ENCODE data around the gene HDAC9. TPM values are rescaled to one million over a fixed set of nuclear protein-coding genes. Genes with fewer than 3 reads are reported as not detected.

Gene HDAC9
- polyA plus RNA-seq, 2 of the 4 experiments (the other 2 are of a cell fraction) = 0.05 to 0.26 TPM

DNA sequence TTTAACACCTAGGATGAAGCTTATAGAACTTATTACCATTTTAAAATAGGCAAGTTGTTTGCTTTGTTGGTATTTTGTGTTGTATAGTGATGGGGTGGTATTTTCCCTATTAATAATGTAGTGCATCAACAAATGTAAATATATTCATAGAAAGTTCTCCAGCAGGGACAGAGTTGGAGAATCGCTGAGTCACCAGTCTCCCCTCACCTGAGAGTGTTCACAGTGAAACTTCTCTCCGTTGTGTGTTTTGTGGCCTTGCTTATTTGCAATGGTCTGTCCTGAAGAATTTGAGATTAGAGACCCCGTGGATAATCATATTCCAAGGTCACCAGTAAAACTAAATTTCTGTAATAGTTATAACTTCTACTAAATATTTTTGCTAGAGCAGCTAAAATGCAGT lies 51.0 kb downstream of the HDAC9 start:
- no peak for DNase-seq (ENCODE audit: low read depth in 1 of 2, low spot score in 1 of 2)
- WGBS (ENCODE audit: missing lambda C conversion rate) = 39% methylated on average over 3 of the region's 3 CpGs
- TF ChIP-seq EHMT2 (IDR thresholded peaks at IDR 0.05; ENCODE audit: low read depth) (no peak), NFE2L2 (conservative IDR thresholded peaks at IDR 0.05; ENCODE audit: low read length) (0 out of 2 replicates have a peak, but pooled peaks have one; percentile 26), MAFK (IDR thresholded peaks at IDR 0.05; ENCODE audit: partially characterized antibody) (peak; percentile 43), CHD2 (IDR thresholded peaks at IDR 0.05; ENCODE audit: low read length, partially characterized antibody) (no peak)
- no peaks in the 10 kb centered on the region for H3K9me3 ChIP-seq
- CTCF ChIA-PET = interaction anchor here (1.1 kb wide), 1 partner anchor 25 kb away, joined by 3 read pairs; no protein-coding TSS in a partner anchor
- FAIRE-seq = no peak
- no peak for ATAC-seq
- POLR2A ChIA-PET = no interaction called here
- H3K4me1 ChIP-seq = no peaks in the 10 kb centered on the region
- H3K4me2 ChIP-seq = no peak overlapping the region
- no peak overlapping the region for H3K27ac ChIP-seq
- no peak overlapping the region for H3K4me3 ChIP-seq

DNA sequence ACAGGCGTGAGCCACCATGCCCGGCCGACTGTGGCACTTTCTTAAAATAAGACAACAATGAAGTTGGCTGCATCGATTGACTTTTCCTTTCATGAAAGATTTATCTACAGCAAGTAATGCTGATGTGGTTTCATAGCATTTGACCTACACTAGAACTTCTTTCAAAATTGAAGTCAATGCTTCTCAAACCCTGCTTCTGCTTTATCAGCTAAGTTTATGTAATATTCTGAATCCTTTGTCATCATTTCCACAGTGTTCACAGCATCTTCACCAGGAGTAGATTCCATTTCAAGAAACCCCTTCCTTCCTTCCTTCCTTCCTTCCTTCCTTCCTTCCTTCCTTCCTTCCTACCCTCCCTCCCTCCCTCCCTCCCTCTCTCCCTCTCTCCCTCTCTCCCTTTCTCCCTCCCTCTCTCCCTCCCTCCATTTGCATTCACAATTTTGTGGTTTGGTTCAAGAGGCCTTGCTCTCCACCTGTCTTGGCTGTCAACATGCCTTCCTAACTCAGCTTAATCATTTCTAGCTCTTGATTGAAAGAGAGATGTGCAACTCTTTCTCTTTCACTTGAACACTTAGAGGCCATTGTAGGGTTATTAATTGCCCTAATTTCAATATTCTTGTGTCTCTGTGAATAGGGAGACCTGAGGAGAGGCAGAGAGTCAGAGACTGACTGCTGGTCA lies 52.1 kb downstream of the HDAC9 start:
- H3K4me2 ChIP-seq = no peak overlapping the region
- CTCF ChIA-PET = no interaction called here
- no peak overlapping the region for H3K27ac ChIP-seq
- H3K4me3 ChIP-seq = no peak overlapping the region
- no peak for DNase-seq (ENCODE audit: low read depth in 1 of 2, low spot score in 1 of 2)
- ATAC-seq = no peak
- no peak for FAIRE-seq
- H3K4me1 ChIP-seq = no peaks in the 10 kb centered on the region
- H3K9me3 ChIP-seq = no peaks in the 10 kb centered on the region
- POLR2A ChIA-PET = no interaction called here
- 73% methylated on average over 4 of the region's 4 CpGs for whole genome bisulfite sequencing (ENCODE audit: missing lambda C conversion rate)
- TF ChIP-seq, protein P1, sequence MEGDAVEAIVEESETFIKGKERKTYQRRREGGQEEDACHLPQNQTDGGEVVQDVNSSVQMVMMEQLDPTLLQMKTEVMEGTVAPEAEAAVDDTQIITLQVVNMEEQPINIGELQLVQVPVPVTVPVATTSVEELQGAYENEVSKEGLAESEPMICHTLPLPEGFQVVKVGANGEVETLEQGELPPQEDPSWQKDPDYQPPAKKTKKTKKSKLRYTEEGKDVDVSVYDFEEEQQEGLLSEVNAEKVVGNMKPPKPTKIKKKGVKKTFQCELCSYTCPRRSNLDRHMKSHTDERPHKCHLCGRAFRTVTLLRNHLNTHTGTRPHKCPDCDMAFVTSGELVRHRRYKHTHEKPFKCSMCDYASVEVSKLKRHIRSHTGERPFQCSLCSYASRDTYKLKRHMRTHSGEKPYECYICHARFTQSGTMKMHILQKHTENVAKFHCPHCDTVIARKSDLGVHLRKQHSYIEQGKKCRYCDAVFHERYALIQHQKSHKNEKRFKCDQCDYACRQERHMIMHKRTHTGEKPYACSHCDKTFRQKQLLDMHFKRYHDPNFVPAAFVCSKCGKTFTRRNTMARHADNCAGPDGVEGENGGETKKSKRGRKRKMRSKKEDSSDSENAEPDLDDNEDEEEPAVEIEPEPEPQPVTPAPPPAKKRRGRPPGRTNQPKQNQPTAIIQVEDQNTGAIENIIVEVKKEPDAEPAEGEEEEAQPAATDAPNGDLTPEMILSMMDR (IDR thresholded peaks at IDR 0.05) = no peak
- TF ChIP-seq JUNB (IDR thresholded peaks at IDR 0.05) = no peak
- no peak for TF ChIP-seq POLR2A (IDR thresholded peaks at IDR 0.05; ENCODE audit: low read length)
- no peak for TF ChIP-seq MAFK (IDR thresholded peaks at IDR 0.05; ENCODE audit: partially characterized antibody)
- TF ChIP-seq TFCP2L1 (CRISPR knock-in tag; IDR thresholded peaks at IDR 0.05) = no peak
- TF ChIP-seq, protein P2, sequence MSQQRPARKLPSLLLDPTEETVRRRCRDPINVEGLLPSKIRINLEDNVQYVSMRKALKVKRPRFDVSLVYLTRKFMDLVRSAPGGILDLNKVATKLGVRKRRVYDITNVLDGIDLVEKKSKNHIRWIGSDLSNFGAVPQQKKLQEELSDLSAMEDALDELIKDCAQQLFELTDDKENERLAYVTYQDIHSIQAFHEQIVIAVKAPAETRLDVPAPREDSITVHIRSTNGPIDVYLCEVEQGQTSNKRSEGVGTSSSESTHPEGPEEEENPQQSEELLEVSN (IDR thresholded peaks at IDR 0.05; ENCODE audit: borderline replicate concordance, low read depth) = no peak
- TF ChIP-seq KDM5A (IDR thresholded peaks at IDR 0.05) = no peak

DNA sequence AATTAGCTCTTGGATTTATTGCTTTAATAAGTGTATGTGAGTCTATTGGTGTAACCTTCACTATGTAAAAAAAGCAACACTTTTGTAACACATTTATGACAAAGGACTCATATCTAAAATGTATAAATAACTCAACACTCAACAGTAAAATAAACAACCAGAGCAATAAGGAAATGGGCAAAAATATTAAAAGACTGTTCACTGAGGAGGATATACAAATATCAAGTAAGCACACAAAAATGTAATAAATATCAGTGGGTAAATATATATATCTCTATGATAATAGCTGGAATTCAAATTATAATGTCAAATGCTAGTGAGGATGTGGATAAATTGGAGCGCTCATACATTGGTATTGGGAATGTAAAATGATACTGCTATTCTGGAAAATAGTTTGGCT lies 53.0 kb downstream of the HDAC9 start:
- H3K9me3 ChIP-seq = no peaks in the 10 kb centered on the region
- ChIA-PET CTCF (interaction anchor here (1.1 to 2.2 kb wide), 2 partner anchors 22 to 196 kb away, joined by 5 to 8 read pairs; no protein-coding TSS in a partner anchor), POLR2A (no interaction called here)
- 50% methylated on average over 1 of the region's 1 CpG for WGBS (ENCODE audit: missing lambda C conversion rate)
- H3K4me1 ChIP-seq = 0 out of 3 replicates have a peak, but pooled peaks cover 4% of the 10 kb centered on the region
- no peak for TF ChIP-seq RFX5 (IDR thresholded peaks at IDR 0.05)
- TF ChIP-seq HOXB5 (CRISPR knock-in tag; IDR thresholded peaks at IDR 0.05) = no peak
- TF ChIP-seq SREBF2 (IDR thresholded peaks at IDR 0.05) = no peak
- TF ChIP-seq PHF8 (IDR thresholded peaks at IDR 0.05; ENCODE audit: borderline replicate concordance, low read depth) = no peak
- no peak for TF ChIP-seq KDM5A (IDR thresholded peaks at IDR 0.05)
- TF ChIP-seq, protein P3, sequence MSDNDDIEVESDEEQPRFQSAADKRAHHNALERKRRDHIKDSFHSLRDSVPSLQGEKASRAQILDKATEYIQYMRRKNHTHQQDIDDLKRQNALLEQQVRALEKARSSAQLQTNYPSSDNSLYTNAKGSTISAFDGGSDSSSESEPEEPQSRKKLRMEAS (IDR thresholded peaks at IDR 0.05) = no peak
- TF ChIP-seq BHLHE40 (IDR thresholded peaks at IDR 0.05; ENCODE audit: low read depth, low read length) = no peak
- no peak for TF ChIP-seq RAD21 (conservative IDR thresholded peaks at IDR 0.05 in 1 of 2, IDR thresholded peaks at IDR 0.05 in 1 of 2)
- no peak for TF ChIP-seq EP300 (IDR thresholded peaks at IDR 0.05)
- TF ChIP-seq HDAC2 (IDR thresholded peaks at IDR 0.05) = no peak
- no peak for TF ChIP-seq ZSCAN20 (CRISPR knock-in tag; IDR thresholded peaks at IDR 0.05)
- TF ChIP-seq NFE2L2 (conservative IDR thresholded peaks at IDR 0.05; ENCODE audit: low read length) = no peak
- no peak for TF ChIP-seq ZFP36 (IDR thresholded peaks at IDR 0.05; ENCODE audit: borderline replicate concordance, partially characterized antibody)
- no peak for TF ChIP-seq FOSL2 (IDR thresholded peaks at IDR 0.05)
- TF ChIP-seq FOSL2 (CRISPR knock-in tag; IDR thresholded peaks at IDR 0.05) = no peak
- TF ChIP-seq JUNB (IDR thresholded peaks at IDR 0.05) = no peak
- TF ChIP-seq, protein P4, sequence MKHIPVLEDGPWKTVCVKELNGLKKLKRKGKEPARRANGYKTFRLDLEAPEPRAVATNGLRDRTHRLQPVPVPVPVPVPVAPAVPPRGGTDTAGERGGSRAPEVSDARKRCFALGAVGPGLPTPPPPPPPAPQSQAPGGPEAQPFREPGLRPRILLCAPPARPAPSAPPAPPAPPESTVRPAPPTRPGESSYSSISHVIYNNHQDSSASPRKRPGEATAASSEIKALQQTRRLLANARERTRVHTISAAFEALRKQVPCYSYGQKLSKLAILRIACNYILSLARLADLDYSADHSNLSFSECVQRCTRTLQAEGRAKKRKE (CRISPR knock-in tag; IDR thresholded peaks at IDR 0.05; ENCODE audit: low read depth) = no peak
- no peak for TF ChIP-seq FOXS1 (CRISPR knock-in tag; IDR thresholded peaks at IDR 0.05)
- TF ChIP-seq, protein P5, sequence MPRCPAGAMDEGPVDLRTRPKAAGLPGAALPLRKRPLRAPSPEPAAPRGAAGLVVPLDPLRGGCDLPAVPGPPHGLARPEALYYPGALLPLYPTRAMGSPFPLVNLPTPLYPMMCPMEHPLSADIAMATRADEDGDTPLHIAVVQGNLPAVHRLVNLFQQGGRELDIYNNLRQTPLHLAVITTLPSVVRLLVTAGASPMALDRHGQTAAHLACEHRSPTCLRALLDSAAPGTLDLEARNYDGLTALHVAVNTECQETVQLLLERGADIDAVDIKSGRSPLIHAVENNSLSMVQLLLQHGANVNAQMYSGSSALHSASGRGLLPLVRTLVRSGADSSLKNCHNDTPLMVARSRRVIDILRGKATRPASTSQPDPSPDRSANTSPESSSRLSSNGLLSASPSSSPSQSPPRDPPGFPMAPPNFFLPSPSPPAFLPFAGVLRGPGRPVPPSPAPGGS (IDR thresholded peaks at IDR 0.05) = no peak
- no peak for TF ChIP-seq MAZ (IDR thresholded peaks at IDR 0.05; ENCODE audit: borderline replicate concordance, low read depth, low read length)
- H3K27ac ChIP-seq = no peak overlapping the region
- H3K4me2 ChIP-seq = no peak overlapping the region
- ATAC-seq (no peak), FAIRE-seq (no peak), DNase-seq (ENCODE audit: low read depth in 1 of 2, low spot score in 1 of 2) (no peak)
- no peak overlapping the region for H3K4me3 ChIP-seq
